ENCODE data around the gene MGA.

The MGA gene

DNA sequence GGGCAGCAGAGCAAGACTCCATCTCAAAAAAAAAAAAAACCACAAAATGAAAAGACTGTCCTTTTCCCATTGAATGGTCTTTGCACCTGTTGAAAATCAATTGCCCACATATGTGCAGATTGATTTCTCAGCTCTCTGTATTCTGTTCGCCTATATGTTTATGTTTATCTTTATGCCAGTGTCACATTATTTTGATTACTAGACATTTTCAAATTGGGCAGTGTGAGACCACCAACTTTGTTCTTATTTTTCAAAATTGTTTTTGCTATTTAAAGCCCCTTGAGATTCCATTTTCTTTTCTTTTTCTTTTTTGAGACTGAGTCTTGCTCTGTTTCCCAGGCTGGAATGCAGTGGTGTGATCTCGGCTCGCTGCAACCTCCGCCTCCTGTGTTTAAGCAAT is 18.5 kb downstream of the MGA start:
- no peak overlapping the region for H3K27ac ChIP-seq (ENCODE audit: low read depth, low read length, severe bottlenecking)
- 90 to 92% methylated on average over 3 of the region's 4 CpGs for WGBS, 2 experiments (ENCODE audit: insufficient coverage in 2 of 2)
- H3K9me3 ChIP-seq (ENCODE audit: control insufficient read depth, low read length): no peaks in the 10 kb centered on the region
- H3K36me3 ChIP-seq (ENCODE audit: control insufficient read depth, insufficient read depth, low read length): peaks cover 14% of the 10 kb centered on the region
- no peaks in the 10 kb centered on the region for H3K4me1 ChIP-seq (ENCODE audit: control insufficient read depth, insufficient read depth, low read length, poor library complexity, severe bottlenecking)
- no peak overlapping the region for H3K4me3 ChIP-seq (ENCODE audit: extremely low read depth, insufficient read depth, low read length, poor library complexity, severe bottlenecking)

DNA sequence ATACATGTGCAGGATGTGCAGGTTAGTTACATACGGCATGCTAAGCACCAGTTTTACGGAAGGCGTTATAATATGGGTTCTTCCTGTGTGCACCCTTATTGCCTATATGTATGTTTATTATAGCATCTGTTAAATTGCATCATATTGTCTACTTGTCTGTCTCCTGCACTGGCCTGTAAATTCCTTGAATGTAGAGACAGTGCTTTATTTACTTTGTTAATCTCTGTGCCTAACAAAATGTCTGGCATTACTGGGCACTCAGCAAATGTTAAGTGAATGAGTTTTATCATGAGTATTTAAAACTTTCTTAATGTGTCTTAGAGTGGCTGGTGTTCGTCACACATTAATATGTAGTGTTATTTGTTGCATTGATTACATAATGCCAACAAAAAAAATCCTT is 23.8 kb downstream of the MGA start:
- Histone ChIP-seq H3K9me3 (ENCODE audit: control insufficient read depth, low read length) (no peaks in the 10 kb centered on the region), H3K36me3 (ENCODE audit: control insufficient read depth, insufficient read depth, low read length) (peaks cover 2% of the 10 kb centered on the region), H3K27ac (ENCODE audit: low read depth, low read length, severe bottlenecking) (no peak overlapping the region), H3K4me3 (ENCODE audit: extremely low read depth, insufficient read depth, low read length, poor library complexity, severe bottlenecking) (no peak overlapping the region), H3K4me1 (ENCODE audit: control insufficient read depth, insufficient read depth, low read length, poor library complexity, severe bottlenecking) (no peaks in the 10 kb centered on the region)
- no CpG with 5 or more reads among the region's 4 CpGs for WGBS, 2 experiments (ENCODE audit: insufficient coverage in 2 of 2)

DNA sequence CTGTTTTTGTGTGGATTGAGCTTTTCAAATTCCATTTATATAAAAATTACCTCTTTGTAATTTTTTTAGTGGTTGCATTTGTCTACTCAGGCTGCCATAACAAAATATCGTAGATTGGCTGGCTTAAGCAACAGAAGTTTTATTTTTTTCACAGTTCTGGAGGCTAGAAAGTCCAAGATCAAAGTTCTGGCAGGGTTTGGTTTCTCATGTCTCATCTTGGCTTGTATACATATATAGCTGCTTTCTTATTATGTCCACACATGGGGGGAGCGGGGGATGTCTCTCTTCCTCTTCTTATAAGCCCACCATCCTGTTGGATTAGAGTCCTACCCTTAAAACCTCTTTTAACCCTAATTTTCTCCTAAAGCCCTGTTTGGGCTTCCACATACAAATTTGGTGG is 28.5 kb downstream of the MGA start:
- H3K9me3 ChIP-seq (ENCODE audit: control insufficient read depth, low read length): no peaks in the 10 kb centered on the region
- WGBS, 2 experiments (ENCODE audit: insufficient coverage in 2 of 2): no CpG with 5 or more reads among the region's 2 CpGs
- no peak overlapping the region for H3K4me3 ChIP-seq (ENCODE audit: extremely low read depth, insufficient read depth, low read length, poor library complexity, severe bottlenecking)
- no peaks in the 10 kb centered on the region for H3K36me3 ChIP-seq (ENCODE audit: control insufficient read depth, insufficient read depth, low read length)
- no peak overlapping the region for H3K27ac ChIP-seq (ENCODE audit: low read depth, low read length, severe bottlenecking)
- peaks cover 8% of the 10 kb centered on the region for H3K4me1 ChIP-seq (ENCODE audit: control insufficient read depth, insufficient read depth, low read length, poor library complexity, severe bottlenecking)

DNA sequence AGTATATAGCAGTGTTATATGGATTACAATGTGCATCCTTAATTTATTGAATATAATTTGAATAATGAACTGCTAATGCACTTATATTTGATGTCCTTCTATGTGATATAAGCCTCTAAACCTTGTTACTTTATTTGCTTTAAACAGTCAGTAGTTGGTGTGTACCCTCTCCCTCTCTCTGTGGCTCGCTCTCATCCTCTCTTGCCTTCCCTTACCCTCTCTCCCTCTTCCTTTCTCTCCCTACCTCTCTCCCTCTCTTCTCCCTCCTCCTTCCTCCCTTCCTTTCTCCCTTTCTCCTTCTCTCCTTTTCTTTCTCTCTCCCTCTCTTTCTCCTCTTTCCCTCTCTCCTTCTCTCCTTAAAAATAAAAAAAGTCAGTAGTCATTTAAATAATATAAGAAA is 28.9 kb downstream of the MGA start:
- Histone ChIP-seq H3K4me3 (ENCODE audit: extremely low read depth, insufficient read depth, low read length, poor library complexity, severe bottlenecking) (no peak overlapping the region), H3K4me1 (ENCODE audit: control insufficient read depth, insufficient read depth, low read length, poor library complexity, severe bottlenecking) (peaks cover 8% of the 10 kb centered on the region), H3K9me3 (ENCODE audit: control insufficient read depth, low read length) (no peaks in the 10 kb centered on the region), H3K36me3 (ENCODE audit: control insufficient read depth, insufficient read depth, low read length) (no peaks in the 10 kb centered on the region), H3K27ac (ENCODE audit: low read depth, low read length, severe bottlenecking) (no peak overlapping the region)
- 91% methylated on average over 1 of the region's 1 CpG; no CpG with 5 or more reads in 1 of the 2 experiments for WGBS, 2 experiments (ENCODE audit: insufficient coverage in 2 of 2)

DNA sequence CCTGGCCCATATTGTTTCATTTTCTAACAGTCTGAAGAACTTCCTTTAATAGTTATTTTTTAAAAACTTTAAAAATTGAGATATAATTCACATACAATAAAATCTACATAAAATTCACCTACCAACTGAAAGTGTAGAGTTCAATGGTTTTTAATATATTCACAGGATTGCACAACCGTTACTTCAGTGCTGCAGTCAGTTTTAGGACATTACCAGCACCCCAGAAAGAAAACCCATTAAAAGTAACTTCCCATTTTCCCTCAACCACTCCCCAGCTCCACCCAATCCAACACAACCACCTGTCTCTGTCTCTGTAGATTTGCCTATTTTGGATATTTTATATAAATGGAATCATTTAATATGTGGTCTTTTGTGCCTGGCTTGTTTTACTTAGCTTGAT is 29.6 kb downstream of the MGA start:
- WGBS, 2 experiments (ENCODE audit: insufficient coverage in 2 of 2): 100% methylated on average over 1 of the region's 1 CpG; no CpG with 5 or more reads in 1 of the 2 experiments
- Histone ChIP-seq H3K4me3 (ENCODE audit: extremely low read depth, insufficient read depth, low read length, poor library complexity, severe bottlenecking) (no peak overlapping the region), H3K4me1 (ENCODE audit: control insufficient read depth, insufficient read depth, low read length, poor library complexity, severe bottlenecking) (peaks cover 8% of the 10 kb centered on the region)

DNA sequence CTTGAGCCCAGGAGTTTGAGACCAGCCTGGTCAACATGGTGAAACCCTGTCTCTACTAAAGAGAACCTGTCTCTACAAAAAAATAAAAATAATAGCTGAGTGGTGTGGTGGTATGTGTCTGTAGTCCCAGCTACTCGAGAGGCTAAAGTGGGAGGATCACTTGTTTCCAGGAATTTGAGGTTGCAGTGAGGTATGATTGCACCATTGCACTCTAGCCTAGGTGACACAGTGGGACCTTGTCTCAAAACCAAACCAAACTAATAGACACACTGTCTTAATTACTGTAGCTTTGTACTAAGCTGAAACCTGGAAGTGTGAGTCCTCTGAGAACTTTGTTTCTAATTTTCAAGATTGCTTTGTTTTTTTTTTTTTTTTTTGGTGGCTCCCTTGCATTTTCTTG is 30.4 kb downstream of the MGA start:
- Histone ChIP-seq H3K4me1 (ENCODE audit: control insufficient read depth, insufficient read depth, low read length, poor library complexity, severe bottlenecking) (peaks cover 8% of the 10 kb centered on the region), H3K9me3 (ENCODE audit: control insufficient read depth, low read length) (no peaks in the 10 kb centered on the region), H3K27ac (ENCODE audit: low read depth, low read length, severe bottlenecking) (no peak overlapping the region), H3K4me3 (ENCODE audit: extremely low read depth, insufficient read depth, low read length, poor library complexity, severe bottlenecking) (no peak overlapping the region), H3K36me3 (ENCODE audit: control insufficient read depth, insufficient read depth, low read length) (no peaks in the 10 kb centered on the region)
- 56 to 80% methylated on average over 1 of the region's 1 CpG for WGBS, 2 experiments (ENCODE audit: insufficient coverage in 2 of 2)

More for the DNA sequence above, 29.6 kb downstream of the MGA start:
- no peaks in the 10 kb centered on the region for H3K9me3 ChIP-seq (ENCODE audit: control insufficient read depth, low read length)
- H3K36me3 ChIP-seq (ENCODE audit: control insufficient read depth, insufficient read depth, low read length): no peaks in the 10 kb centered on the region
- no peak overlapping the region for H3K27ac ChIP-seq (ENCODE audit: low read depth, low read length, severe bottlenecking)

DNA sequence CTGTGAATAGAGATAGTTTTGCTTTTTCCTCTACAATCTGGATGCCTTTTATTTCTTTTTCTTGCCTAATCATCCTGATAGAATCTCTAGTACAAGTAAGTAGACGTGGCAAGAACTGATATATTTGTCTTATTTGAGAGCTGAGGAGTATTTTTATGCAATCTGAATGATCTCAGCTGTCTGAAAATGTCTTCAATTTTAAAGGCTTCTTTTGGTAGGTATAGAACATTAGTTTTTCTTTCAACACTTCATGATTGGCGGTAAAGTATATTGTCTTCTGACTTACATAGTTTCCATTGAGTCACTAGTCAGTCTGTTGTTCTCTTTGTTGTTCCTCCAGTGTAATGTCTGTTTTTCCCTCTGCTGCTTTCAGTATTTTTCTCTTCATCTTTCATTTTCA is 31.3 kb downstream of the MGA start:
- 83 to 100% methylated on average over 1 of the region's 2 CpGs for WGBS, 2 experiments (ENCODE audit: insufficient coverage in 2 of 2)
- H3K4me3 ChIP-seq (ENCODE audit: extremely low read depth, insufficient read depth, low read length, poor library complexity, severe bottlenecking): no peak overlapping the region
- peak overlapping the region; percentile 58 for H3K27ac ChIP-seq (ENCODE audit: low read depth, low read length, severe bottlenecking)

DNA sequence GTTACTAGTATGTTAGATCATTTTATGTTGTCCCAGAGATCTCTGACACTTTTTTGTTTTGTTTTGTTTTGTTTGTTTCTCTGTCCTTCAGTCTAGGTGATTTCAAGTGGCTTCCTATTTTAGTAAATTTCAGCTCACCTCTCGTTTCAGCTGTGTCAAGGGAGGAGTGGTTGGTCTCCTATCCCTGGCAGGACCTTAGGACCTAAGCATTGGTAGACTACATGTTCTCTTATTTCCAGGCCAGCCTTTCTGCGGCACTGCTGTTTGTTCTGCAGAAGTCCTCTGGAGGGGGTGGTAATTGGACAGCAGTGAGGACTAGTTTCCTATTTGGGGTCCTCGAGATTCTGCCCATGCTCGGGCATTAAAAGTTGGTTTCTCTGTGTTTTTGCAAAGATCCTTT is 31.8 kb downstream of the MGA start:
- Histone ChIP-seq H3K36me3 (ENCODE audit: control insufficient read depth, insufficient read depth, low read length) (peaks cover 12% of the 10 kb centered on the region), H3K4me3 (ENCODE audit: extremely low read depth, insufficient read depth, low read length, poor library complexity, severe bottlenecking) (no peak overlapping the region), H3K4me1 (ENCODE audit: control insufficient read depth, insufficient read depth, low read length, poor library complexity, severe bottlenecking) (peaks cover 8% of the 10 kb centered on the region), H3K27ac (ENCODE audit: low read depth, low read length, severe bottlenecking) (peak overlapping the region; percentile 58), H3K9me3 (ENCODE audit: control insufficient read depth, low read length) (no peaks in the 10 kb centered on the region)
- 100% methylated on average over 1 of the region's 4 CpGs for WGBS, 2 experiments (ENCODE audit: insufficient coverage in 2 of 2)

More for the DNA sequence above, 31.3 kb downstream of the MGA start:
- no peaks in the 10 kb centered on the region for H3K9me3 ChIP-seq (ENCODE audit: control insufficient read depth, low read length)
- H3K4me1 ChIP-seq (ENCODE audit: control insufficient read depth, insufficient read depth, low read length, poor library complexity, severe bottlenecking): peaks cover 8% of the 10 kb centered on the region
- peaks cover 6% of the 10 kb centered on the region for H3K36me3 ChIP-seq (ENCODE audit: control insufficient read depth, insufficient read depth, low read length)

DNA sequence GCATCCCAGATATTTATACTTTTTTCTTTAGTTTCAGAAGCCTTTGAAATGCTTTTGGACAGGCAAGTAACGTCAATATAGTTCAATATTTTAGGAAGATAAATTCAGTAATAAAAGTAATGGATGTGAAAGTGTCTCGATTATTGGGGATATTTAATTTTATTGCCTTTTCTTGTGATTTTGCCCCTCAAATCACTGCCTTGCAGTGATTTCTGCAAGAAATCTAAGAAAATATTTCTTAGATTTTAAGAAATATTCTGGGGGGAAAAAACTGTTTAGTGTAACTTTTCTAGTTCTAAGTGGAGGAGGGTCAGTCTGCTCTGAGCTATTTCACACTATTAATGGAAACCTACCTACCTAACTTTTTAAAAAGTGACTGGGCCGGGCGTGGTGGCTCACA is 33.6 kb downstream of the MGA start:
- H3K4me1 ChIP-seq (ENCODE audit: control insufficient read depth, insufficient read depth, low read length, poor library complexity, severe bottlenecking): peaks cover 8% of the 10 kb centered on the region
- no CpG with 5 or more reads among the region's 4 CpGs for WGBS, 2 experiments (ENCODE audit: insufficient coverage in 2 of 2)

DNA sequence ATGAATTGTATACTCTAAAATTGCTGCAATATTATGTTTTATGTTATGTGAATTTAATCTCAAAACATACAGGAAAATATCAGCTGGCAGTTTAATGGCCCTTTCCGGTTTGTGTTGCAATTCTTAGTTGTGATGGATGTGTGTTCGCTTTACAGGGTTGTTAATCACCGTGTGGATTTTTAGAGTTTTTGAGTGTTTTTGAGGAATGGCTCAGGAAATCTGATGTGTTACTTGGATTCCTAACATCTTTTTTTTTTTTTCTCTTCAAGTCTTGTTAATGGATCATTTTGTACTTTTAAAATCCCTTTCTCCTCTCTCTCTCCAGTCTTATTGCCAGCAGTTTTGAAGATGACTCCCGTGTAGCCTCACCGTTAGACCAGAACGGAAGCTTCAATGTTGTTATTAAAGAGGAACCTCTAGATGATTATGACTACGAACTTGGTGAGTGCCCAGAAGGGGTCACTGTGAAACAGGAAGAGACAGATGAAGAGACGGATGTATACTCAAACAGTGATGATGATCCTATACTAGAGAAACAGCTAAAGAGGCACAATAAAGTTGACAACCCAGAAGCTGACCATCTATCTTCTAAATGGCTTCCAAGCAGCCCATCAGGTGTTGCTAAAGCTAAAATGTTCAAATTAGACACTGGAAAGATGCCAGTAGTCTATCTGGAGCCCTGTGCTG is 35.7 kb downstream of the MGA start:
- peaks cover 32% of the 10 kb centered on the region for H3K36me3 ChIP-seq (ENCODE audit: control insufficient read depth, insufficient read depth, low read length)
- no peak overlapping the region for H3K4me3 ChIP-seq (ENCODE audit: extremely low read depth, insufficient read depth, low read length, poor library complexity, severe bottlenecking)
- H3K9me3 ChIP-seq (ENCODE audit: control insufficient read depth, low read length): no peaks in the 10 kb centered on the region
- H3K4me1 ChIP-seq (ENCODE audit: control insufficient read depth, insufficient read depth, low read length, poor library complexity, severe bottlenecking): peaks cover 8% of the 10 kb centered on the region
- H3K27ac ChIP-seq (ENCODE audit: low read depth, low read length, severe bottlenecking): no peak overlapping the region
- WGBS, 2 experiments (ENCODE audit: insufficient coverage in 2 of 2): 65 to 92% methylated on average over 2 to 8 of the region's 8 CpGs

More for the DNA sequence above, 33.6 kb downstream of the MGA start:
- Histone ChIP-seq H3K4me3 (ENCODE audit: extremely low read depth, insufficient read depth, low read length, poor library complexity, severe bottlenecking) (no peak overlapping the region), H3K9me3 (ENCODE audit: control insufficient read depth, low read length) (no peaks in the 10 kb centered on the region), H3K27ac (ENCODE audit: low read depth, low read length, severe bottlenecking) (no peak overlapping the region), H3K36me3 (ENCODE audit: control insufficient read depth, insufficient read depth, low read length) (peaks cover 22% of the 10 kb centered on the region)

DNA sequence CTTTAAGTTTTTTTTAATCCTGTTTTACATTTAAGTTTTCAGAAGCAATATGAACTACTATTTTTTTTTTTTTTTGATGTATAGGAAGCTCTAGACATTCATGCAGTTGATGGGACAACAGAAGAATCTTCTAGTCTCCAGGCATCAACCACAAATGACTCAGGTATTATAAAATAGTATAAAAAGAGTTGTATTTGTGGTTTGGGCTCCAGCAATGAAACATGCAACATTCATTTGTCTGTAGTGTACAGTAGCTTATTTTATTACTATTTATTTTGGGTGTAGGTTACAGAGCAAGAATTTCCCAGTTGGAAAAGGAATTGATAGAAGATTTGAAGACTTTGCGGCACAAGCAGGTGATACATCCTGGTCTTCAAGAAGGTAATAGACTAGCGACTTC is 38.6 kb downstream of the MGA start:
- H3K27ac ChIP-seq (ENCODE audit: low read depth, low read length, severe bottlenecking): no peak overlapping the region
- peaks cover 46% of the 10 kb centered on the region for H3K36me3 ChIP-seq (ENCODE audit: control insufficient read depth, insufficient read depth, low read length)
- no peak overlapping the region for H3K4me3 ChIP-seq (ENCODE audit: extremely low read depth, insufficient read depth, low read length, poor library complexity, severe bottlenecking)
- no peaks in the 10 kb centered on the region for H3K4me1 ChIP-seq (ENCODE audit: control insufficient read depth, insufficient read depth, low read length, poor library complexity, severe bottlenecking)
- no peaks in the 10 kb centered on the region for H3K9me3 ChIP-seq (ENCODE audit: control insufficient read depth, low read length)
- WGBS, 2 experiments (ENCODE audit: insufficient coverage in 2 of 2): 83 to 100% methylated on average over 1 to 2 of the region's 2 CpGs
